Measurements from ENCODE around the gene ACCSL.

Gene ACCSL

DNA sequence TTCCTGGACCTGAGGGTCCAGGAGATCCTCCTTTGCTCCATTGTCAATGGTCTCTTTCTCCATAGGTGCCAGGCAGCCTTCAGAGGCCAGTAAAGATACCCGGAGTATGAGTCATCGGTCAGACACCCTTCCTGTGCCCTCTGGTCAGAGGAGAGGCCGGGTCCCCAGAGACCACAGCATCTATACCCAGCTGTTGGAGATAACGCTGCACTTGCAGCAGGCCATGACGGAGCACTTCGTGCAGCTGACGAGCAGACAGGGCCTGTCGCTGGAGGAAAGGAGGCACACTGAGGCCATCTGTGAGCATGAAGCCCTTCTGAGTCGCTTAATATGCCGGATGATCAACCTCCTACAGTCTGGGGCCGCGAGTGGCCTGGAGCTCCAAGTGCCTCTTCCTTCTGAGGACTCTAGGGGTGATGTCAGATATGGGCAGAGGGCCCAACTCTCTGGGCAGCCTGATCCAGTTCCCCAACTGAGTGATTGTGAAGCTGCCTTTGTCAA, at the start of gene ACCSL:
TSS of gene ACCSL (plus strand) at position 51 of the 501 bp plus-strand sequence. CDS start at position 107, 56 bp downstream.
- DNase-seq: no peak

DNA sequence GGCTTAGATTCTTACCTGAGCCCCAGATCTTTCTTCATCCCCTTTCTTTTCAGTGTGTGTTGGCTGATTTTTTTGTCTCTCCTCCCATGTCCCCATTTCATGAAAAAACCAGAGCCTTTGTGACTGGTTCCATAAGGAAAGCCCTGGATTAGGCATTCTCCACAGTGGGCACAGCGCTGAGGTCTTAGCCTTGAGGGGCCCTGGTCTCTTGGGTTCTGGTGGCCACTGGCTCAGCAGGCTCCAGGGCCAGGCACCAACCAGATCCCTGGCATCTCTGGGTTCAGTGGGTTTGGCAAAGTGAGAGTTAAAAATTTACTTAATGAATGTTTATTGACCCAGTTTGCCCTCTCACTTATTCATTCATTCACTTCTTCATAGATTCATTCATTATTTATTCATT, 49.5 kb upstream of the ACCSL start:
- DNase-seq: no peak

DNA sequence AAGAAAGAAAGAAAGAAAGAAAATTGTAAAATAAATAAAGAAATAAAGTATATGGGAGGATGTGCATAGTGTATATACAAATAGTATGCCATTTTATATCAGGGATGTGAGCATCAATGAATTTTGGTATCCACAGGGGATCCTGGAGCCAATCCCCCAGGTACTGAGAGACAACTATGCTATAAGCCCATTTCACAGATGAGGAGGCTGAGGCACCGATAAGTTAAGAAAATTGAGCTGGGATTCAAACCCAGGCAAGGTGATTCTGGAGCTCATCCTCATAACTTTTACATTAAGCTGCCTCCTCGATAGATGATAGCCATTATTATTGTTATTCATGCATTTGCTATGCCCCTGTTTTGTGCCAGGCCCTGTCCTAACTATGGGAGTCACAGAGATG, 47.0 kb upstream of the ACCSL start:
- no peak for DNase-seq

DNA sequence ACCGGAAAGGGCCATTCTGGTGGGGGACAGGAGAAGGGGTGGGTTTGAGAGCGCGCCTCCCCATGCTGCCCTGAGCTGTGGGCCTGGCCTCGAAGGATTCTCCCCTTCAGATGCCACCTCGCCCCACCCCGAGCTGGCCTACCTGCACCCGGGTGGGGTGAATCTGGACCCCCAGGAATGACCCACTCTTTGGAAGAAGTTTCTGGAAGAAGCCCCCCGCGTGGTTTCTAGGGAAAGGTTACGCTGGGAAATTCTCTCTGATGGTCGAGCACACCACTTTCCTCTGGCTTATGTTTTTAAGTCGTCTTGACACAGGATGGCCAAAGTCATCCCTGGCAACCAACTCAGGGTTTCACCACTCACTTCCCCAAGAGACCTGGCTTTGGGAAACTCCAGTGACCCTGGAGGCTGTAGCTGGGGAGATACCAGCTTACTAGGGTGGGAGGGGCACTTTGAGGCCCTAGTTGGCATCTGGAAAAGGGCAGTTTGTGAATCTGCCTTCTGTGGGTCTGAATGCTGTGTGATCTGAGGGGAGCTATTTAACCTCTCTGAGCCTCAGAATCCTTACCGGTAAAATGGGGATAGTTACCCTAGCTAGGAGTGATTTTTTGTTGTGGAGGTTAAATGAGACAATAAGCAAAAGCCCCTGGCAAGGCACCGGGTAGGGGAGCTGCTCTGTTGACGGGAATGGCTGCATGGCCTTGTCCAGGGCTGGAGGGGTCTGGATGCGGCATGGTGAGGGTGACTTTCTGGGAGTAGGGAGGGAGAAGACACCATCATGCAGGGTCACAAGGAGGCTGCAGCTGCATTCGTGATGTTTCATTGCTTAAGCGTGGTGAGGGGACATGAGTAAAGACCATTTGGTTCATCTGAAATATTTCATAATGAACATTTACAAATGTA, 45.3 kb upstream of the ACCSL start:
- no peak for DNase-seq

DNA sequence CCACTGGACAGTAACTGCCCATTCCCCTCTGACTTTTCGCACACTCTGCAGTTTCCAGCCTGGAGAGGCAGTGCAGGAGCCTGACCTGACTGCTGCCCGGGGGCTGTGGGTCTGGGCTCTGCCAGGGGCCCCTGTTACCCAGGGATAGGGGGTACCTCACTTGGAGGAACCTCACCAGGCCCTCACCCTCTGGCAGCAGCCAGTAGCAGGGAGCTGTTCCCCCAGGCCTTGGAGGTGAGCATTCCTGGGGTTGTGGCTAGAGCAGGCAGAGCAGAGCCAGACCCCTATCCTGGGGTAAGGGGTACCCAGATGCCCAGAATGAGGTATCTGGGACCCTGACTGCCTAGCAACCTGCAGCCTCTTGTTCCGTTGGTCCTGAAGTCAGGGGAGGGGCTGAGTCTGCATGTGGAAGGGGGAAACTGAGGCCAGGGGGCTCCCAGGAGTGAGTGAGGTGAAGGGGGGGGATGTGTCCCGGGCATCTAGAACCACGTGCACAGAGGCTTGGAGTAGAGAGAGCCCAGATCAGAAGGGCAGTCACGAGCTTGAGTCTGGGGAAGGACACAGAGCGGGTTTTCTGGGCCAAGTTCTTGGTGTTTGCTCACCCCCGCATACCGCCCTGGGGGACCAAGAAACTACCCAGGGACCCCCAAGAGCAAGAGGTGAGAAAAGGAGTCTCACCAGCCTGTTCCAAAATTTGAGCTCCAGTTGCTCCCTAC, 43.9 kb upstream of the ACCSL start:
- DNase-seq: no peak

DNA sequence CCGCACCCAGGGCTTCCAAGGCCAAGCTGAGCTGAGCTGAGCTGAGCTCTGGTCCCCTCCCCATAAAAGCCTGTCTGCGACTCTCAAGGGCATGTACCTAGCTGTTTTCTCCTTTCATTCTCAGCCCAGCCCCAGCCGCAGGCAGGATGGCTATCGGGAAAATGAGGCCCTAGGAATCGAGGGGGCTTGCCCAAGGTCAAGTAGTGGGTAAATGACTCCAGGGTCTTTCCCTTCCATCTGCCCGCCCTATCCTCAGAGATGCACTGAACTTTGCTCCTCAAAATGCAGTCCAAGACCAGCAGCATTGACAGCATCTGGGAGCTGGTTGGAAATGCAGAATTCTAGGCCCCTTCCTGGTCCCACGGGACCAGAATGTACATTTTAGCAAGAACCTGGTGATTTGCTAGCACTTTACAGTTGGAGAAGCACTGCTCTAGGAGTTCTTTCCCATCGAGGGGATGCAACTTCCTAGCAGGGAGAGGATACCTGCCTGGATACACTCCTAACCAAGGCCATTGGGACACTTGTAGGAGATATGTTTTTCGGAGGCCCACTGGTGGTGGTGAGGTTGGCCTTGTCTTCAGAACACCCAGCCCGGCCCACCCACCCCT, 43.2 kb upstream of the ACCSL start:
- no peak for DNase-seq

DNA sequence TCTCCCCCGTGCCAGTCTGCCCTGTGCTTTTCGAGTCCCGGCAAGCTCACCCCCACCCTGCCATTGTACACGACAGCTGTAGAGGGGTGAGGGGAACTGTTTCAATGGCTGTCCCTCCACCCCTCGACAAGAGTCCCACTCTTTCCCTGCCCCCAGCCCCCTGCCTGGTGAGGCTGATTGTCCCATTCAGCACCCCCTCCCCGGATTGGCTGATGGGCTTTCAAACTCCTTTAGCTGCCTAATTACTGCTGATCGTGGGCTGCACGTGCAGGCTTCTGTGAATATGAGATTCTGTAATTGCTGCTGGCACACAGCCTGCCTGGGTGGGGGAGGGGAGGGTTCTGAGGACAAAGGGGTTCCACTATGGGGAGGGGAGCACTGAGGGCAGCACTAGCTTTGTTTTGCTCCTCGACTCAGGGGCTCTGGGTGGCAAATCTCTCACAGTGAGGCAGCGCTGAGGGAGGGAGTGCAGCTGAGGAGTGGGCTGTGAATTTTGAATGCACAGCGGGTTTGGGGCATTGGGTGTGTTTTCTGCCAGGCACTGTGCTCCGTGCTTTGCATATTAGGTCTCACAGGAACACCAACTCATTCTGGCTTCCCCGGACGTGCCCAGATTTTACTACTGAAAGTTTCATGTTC, 42.6 kb upstream of the ACCSL start:
- DNase-seq: no peak

DNA sequence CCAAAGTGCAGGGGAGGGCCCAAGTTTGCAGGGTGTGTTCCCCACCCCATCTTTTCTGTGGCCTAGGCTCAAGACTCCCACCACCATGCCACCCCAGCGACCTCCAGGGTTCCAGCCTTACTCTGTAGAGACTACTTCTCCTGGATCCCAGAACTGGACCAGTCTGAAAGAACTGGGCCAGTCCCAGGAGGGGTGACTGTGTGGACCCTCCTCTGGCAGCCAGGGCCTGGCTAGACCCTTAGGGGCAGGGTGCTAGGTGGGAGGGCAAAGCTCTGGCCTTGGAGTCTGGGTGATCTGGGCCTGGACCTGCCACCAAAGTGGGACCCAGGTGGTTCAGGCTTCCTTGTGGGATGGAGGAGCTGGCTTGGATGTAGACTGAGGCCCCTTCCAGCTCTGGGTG, 41.8 kb upstream of the ACCSL start:
- no peak for DNase-seq

DNA sequence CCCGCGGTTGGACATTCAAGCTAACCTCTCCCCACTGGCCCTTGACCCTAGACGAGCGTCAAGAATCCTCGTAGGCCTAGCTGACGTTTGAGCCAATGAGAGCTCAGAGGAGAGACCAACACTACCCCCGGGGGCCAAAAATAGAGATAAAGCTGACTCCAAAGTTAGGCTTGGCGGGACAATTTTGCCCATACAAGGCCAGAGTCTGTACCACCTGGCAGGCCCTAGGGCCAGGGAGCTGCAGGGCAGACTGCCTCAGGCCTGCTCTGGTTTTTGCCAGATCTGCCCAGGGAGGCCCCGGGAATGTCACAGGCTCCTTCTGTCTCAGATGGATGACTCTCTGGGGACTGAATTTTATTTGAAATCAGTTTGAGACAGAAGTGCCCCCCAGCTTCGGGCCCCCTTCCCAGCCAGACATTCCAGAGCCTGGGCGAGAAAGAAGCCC, 40.8 kb upstream of the ACCSL start:
- DNase-seq: no peak

DNA sequence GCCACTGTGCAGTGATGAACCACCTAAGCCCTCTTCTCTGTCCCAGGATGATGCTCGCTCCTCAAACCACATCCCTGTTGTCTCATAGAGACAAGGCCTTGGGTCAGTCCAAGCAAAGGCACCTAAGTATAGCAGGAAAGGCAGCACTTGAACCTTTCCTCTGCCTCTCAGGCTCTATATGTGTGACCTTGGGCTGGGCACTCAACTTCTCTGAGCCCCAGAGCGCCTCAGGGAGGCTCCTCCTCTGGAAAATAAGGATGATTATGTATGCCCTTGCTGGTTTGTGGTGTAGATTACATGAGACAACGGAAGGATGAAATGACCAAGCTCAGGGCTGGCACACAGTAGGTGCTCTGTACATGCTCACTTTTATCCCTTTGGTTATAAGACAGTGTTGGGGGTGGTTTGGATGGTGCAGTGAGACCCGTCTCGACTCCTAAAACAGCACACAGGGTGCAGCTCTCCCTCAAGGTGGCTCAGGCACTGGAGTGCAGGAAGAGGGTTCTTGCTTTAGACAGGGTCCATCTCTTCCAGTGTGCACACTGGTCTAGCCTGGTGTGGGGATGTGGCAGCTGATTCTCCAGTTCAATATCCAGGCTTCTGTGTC, 40.2 kb upstream of the ACCSL start:
- DNase-seq: no peak

DNA sequence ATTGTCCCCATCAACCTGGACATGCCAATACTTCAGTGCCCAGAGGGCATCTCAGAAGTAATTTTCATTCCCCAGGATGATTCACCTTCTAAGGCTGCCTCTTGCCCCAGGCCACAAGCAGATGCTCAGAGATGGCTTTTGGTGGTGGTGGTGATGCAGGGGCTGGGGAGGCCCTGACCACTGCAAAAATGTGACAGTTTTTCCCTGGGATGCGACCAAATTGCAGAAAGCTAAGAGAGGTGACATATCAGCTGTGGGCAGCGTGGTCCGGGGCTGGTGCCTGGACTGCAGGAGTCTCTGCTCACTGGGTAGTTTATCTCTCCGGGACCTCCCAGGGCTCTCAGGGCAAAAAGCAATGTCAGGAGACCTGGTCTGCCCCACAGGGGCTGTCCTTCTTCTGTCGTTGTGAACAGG, 39.7 kb upstream of the ACCSL start:
- no peak for DNase-seq

DNA sequence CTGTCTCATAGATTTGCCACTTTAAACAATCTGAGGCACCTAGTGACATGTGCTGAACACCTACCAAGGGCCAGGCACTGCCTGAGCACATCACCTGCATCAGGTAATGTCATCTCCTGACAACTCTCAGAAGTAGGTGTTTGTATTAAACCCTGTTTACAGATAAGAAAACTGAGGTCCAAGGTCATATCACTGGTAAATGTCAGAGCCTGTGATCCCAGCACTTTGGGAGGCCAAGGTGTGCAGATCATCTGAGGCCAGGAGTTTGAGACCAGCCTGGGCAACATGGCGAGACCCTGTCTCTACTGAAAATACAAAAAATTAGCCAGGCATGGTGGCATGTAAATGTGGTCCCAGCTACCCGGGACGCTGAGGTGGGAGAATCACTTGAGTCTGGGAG, 39.1 kb upstream of the ACCSL start:
- DNase-seq: no peak

DNA sequence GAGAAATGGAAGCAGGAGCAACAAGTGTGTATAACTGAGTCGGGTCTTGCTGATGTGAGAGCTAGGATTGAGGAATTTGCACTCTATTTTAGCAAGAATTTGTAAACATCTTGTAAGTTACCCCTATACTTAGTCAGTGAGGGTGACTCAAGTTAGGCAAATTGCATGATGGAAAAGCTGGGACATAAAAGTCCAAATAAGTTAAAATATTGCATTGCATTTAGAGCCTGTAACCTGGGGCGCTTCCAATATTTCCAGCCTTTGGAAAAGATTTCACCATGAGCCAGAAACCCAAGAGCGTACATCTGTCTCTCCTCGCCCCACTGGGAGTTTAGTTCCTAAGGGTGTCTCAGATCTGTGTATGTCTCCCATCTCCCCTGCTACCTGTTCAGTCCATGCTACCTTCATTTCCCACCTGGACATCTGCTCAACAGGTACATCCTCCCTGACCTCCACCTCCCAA, 37.0 kb upstream of the ACCSL start:
- DNase-seq: no peak

DNA sequence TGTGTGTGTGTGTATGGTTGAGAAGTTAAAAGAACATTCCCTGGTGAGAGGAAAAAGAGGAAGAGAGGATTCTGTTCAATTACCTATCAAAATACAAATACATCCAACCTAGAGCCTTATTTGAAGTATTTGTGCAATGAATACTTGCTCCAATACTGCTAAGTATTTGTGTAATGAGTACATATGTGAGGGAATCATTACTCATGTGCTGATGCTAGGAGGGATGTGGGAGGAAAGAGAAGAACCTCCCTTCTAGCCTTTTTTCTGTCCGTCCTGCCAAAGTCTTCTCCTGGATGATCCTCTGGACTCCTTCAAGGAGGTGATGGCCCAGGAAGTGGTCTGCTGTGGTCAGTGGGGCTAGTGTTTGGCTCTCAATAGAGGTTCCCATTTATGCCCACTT, 36.0 kb upstream of the ACCSL start:
- no peak for DNase-seq

DNA sequence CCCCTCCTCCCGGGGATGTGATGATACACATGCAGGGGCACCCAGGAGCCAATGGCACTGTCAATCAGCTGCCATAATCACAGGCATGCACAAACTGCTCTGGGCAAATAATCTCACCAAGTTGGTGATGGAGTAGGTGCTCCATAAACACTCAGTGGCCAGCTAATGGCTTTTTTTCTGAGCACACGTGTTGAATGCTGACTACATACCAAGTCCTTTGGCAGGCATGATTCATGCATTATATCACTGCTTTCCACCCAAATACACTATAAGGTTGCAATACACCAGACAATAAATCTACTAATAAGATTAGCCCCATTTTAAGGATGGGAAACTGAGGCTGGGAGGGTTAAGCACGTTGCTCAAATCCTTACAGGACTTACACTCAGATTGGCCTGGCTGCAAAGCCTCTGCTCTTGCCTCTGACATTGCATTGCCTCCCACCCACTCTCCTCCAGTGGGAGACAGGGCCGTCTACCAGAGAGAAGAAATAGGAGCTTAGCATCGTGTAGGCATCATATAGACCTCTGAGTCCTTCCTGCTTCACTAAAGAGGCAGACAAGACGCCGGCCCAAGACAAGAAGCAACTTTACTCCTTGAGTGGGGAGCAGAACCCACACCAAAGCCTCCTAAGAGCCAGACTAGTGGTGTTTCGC, 32.7 kb upstream of the ACCSL start:
- no peak for DNase-seq

DNA sequence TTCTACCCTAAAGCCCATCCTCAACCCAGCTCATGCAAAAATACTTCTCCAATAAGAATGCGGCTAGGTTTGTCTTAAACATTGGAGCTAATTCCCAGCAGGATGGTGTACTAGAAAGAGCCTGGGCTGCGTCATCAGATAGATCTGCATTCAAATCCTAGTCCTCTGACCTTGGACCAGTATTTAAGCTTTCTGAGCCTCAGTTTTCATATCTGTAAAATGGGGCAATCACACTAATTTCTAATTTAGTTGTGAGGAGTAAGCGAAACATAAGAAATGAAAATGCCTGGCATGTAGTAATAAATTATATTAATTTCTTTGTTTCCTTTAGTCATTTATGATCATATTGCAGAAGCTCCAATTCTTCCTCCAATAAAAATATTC, 32.2 kb upstream of the ACCSL start:
- no peak for DNase-seq

DNA sequence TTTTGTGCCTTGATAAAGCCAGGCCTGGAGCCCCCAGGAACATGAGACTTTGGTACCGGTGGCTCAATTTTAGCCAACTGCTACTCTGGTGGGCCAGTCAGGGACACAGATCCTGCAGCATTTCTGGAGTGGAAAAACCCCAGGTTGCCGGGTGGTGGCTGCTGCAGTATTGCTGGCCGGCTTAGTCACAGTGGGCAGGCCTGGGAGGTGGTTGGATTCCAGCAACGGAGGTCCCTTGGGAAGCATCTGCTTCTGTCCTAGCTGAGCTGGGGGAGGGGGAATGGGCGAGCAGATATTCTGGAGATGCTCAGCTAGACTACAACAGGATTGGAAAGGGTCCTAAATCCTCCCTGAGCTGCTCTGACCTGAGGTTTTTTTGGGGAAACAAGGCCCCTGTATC, 31.6 kb upstream of the ACCSL start:
- DNase-seq: no peak

DNA sequence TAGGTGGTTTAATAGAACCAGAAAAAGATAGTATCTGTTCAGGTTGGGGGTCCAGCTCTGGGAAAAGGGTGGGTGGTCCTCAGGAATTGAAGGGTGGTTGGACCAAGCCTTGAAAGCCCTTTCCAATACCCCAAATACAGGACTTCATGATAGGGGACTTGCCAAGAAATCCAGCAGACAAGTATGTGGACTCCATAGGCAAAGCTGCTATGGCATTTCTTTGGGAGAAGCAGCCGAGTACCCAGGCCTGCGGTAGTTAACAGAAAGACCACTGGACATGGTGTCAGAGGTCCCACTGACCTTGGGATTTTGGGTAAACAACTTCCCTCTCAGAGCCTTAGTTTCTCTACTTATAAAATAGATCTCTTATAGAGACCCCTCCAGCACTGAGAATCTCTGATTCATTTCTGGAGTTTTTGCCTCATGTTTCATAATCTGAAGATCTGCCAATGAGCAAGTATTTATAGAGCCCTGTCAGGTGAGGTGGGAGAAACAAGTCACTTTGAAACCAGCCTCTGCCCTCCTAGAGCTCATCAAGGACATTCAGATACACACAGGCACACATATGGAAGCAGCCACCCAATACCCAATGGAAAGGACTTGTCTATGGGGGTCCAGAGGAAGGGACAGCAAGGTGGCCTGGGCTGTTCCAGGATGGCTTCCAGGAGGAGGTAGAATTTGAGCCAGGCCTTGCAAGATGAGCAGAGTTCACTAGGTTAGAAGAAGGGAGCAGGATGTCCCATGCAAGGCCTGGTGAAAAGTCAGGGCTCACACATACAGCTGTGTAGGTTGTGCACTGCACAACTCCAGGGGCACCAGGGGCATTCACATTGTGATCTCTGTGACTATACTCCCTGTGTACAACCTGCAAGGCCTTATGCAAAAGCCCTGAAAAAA, 31.0 kb upstream of the ACCSL start:
- no peak for DNase-seq

DNA sequence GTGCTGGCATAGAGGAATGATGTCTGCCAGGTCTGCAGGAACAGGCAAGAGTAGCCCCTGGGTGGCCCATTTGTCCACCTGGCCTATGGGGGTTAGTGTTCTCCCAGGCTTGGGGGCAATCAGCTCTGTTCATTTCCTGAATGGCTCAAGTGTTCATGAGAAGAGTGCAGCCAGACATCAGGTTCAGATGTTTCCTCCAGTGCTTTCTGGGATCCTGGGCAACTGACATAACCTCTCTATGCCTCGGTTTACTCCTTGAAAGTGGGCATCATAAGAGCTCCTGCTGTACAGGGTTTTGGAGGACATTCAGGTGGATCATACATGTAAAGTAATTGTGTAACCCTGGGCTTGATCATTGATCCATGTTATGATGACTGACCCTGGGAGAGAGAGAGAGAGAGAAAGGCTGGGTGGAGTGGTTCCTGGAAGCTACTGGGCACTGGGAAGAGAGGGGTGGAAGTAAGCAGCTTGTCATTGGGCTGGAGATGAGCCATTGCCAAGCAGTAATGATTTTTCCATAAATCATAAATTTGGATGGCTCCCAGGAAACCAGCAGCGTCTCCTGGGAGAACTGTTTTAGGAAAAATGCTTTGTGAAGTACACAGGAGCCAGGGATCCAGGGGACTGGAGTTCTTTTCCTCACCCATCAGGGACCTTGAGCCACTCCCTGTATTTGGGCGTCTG, 30.2 kb upstream of the ACCSL start:
- no peak for DNase-seq

DNA sequence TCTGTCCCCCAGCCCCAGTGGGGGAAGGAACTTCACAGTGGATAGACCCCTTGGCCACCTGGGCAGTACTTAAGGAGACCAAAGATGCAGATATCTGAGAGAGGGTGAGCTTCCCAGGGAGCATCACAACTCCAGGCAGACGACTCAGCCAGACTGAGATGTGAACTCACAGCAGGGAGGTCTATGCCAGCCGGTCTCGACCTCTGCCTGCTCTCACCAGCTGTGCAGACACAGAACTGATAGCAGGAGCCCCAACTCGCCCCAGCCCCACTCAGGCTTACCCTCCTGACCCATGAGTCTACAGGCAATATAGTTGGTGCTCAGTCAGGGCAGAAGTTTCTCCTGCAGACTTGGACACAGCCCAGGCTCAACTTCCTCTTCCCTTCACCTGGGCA, 29.7 kb upstream of the ACCSL start:
- no peak for DNase-seq
